SK-N-MC (cell line): ENCODE data around the gene ITGA3.

ENCODE experiments used
- DNase-seq: peaks from one replicate; pipeline ENCODE4 v3.0.0-alpha.2; 2011; ENCODE audit warnings: low read depth, low spot score
- H3K27ac ChIP-seq: fragments of 200-600 bp; sonication (generic); 2 replicates; pipeline ENCODE4 v1.5.1; 2016; ENCODE audit warnings: mixed run types
- H3K36me3 ChIP-seq: fragments of 200-600 bp; sonication (generic); 2 replicates; pipeline ENCODE4 v1.6.1; 2017; ENCODE audit warnings: antibody characterized with exemption, low read length, mixed read lengths; ENCODE audit not compliant: insufficient read depth
- H3K4me3 ChIP-seq: fragments of 200-600 bp; sonication (generic); 2 replicates; pipeline ENCODE4 v1.5.1; 2016
- H3K9ac ChIP-seq: fragments of 200-600 bp; sonication (generic); 2 replicates; pipeline ENCODE4 v1.8.0; 2017; ENCODE audit warnings: mixed run types, mixed read lengths; ENCODE audit not compliant: insufficient read length
- H3K9me3 ChIP-seq: fragments of 200-600 bp; sonication (generic); 2 replicates; pipeline ENCODE4 v1.6.1; 2017; ENCODE audit warnings: low read depth, mild to moderate bottlenecking, antibody characterized with exemption, low read length, moderate library complexity, mixed read lengths
- EZH2 ChIP-seq: fragments of 200-600 bp; sonication (generic); IDR thresholded peaks from one replicate; pipeline ENCODE4 v1.6.1; 2017; ENCODE audit warnings: antibody characterized with exemption
- FOXP2 ChIP-seq: optimal IDR thresholded peaks from 2 replicates; pipeline ENCODE3; 2011; ENCODE audit warnings: mild to moderate bottlenecking, moderate library complexity; ENCODE audit not compliant: insufficient read depth; ENCODE audit errors: extremely low read length, control extremely low read depth
- POLR2AphosphoS5 ChIP-seq: IDR thresholded peaks from 2 replicates; pipeline ENCODE4 v1.6.1; 2012; ENCODE audit warnings: mild to moderate bottlenecking, low read depth, low read length, borderline replicate concordance

The ITGA3 gene

GRCh38 chr17:50105811-50106210, 49.9 kb downstream of the ITGA3 start:
- Histone ChIP-seq H3K9ac (no peak overlapping the region), H3K4me3 (no peak overlapping the region), H3K9me3 (no peaks in the 10 kb centered on the region), H3K36me3 (no peaks in the 10 kb centered on the region), H3K27ac (no peak overlapping the region)
- DNase-seq, result no peak
- no peak for TF ChIP-seq FOXP2
- TF ChIP-seq POLR2AphosphoS5, result no peak
- no peak for TF ChIP-seq EZH2

- Histone ChIP-seq H3K27ac (no peak overlapping the region), H3K36me3 (no peaks in the 10 kb centered on the region), H3K9me3 (no peaks in the 10 kb centered on the region), H3K9ac (no peak overlapping the region), H3K4me3 (no peak overlapping the region)
- TF ChIP-seq POLR2AphosphoS5, result no peak
- no peak for TF ChIP-seq EZH2
- no peak for DNase-seq
Measured at GRCh38 chr17:50106393-50107131, 50.7 kb downstream of the ITGA3 start.

GRCh38 chr17:50107790-50108414, 52.0 kb downstream of the ITGA3 start:
- Histone ChIP-seq H3K9me3 (no peaks in the 10 kb centered on the region), H3K9ac (no peak overlapping the region), H3K27ac (no peak overlapping the region), H3K4me3 (no peak overlapping the region), H3K36me3 (no peaks in the 10 kb centered on the region)
- TF ChIP-seq FOXP2 (no peak), POLR2AphosphoS5 (no peak), EZH2 (no peak)
- DNase-seq, result no peak

GRCh38 chr17:50108556-50108955, 52.6 kb downstream of the ITGA3 start:
- no peaks in the 10 kb centered on the region for H3K9me3 ChIP-seq
- H3K4me3 ChIP-seq, result no peak overlapping the region
- TF ChIP-seq EZH2 (no peak), POLR2AphosphoS5 (no peak), FOXP2 (no peak)
- no peak overlapping the region for H3K9ac ChIP-seq
- no peaks in the 10 kb centered on the region; the same call in 1 of the 2 replicates for H3K36me3 ChIP-seq
- no peak overlapping the region for H3K27ac ChIP-seq
- DNase-seq, result no peak

- Histone ChIP-seq H3K36me3 (no peaks in the 10 kb centered on the region; the same call in 1 of the 2 replicates), H3K4me3 (no peak overlapping the region), H3K9me3 (no peaks in the 10 kb centered on the region), H3K27ac (no peak overlapping the region), H3K9ac (no peak overlapping the region)
- TF ChIP-seq EZH2 (no peak), FOXP2 (no peak), POLR2AphosphoS5 (no peak)
- no peak for DNase-seq
Measured at GRCh38 chr17:50109207-50109606, 53.3 kb downstream of the ITGA3 start.

DNA sequence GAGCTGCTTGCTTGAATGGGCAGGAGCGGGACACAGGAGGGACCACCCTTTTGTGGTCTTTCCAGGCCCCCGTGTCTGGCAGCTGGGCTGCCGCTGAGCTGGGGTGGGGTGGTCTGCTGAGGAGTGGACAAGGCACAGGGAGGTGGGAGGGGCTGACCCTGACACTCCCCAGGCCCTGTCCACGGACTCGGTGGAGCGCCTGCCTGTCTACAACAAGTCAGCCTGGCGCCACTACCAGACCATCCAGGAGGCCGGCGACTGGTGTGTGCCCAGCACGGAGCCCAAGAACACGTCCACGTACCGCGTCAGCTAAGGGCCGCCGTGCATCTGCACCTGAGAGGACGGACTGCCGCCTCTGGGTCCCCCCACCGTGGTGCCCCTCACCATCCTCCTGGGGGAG, 53.9 kb downstream of the ITGA3 start:
- Histone ChIP-seq H3K27ac (no peak overlapping the region), H3K9ac (no peak overlapping the region), H3K4me3 (no peak overlapping the region), H3K9me3 (no peaks in the 10 kb centered on the region), H3K36me3 (no peaks in the 10 kb centered on the region; the same call in 1 of the 2 replicates)
- TF ChIP-seq POLR2AphosphoS5, result no peak
- no peak for TF ChIP-seq FOXP2
- no peak for TF ChIP-seq EZH2
- no peak for DNase-seq

- Histone ChIP-seq H3K9ac (no peak overlapping the region), H3K27ac (no peak overlapping the region)
Measured at GRCh38 chr17:50110591-50111349, 54.9 kb downstream of the ITGA3 start.

More at GRCh38 chr17:50110591-50111349, 54.9 kb downstream of the ITGA3 start:
- Histone ChIP-seq H3K9me3 (no peaks in the 10 kb centered on the region), H3K36me3 (no peaks in the 10 kb centered on the region; the same call in 1 of the 2 replicates), H3K4me3 (no peak overlapping the region)
- no peak for DNase-seq
- TF ChIP-seq POLR2AphosphoS5, result no peak
